ENCODE results near the gene KANK3.

DNA sequence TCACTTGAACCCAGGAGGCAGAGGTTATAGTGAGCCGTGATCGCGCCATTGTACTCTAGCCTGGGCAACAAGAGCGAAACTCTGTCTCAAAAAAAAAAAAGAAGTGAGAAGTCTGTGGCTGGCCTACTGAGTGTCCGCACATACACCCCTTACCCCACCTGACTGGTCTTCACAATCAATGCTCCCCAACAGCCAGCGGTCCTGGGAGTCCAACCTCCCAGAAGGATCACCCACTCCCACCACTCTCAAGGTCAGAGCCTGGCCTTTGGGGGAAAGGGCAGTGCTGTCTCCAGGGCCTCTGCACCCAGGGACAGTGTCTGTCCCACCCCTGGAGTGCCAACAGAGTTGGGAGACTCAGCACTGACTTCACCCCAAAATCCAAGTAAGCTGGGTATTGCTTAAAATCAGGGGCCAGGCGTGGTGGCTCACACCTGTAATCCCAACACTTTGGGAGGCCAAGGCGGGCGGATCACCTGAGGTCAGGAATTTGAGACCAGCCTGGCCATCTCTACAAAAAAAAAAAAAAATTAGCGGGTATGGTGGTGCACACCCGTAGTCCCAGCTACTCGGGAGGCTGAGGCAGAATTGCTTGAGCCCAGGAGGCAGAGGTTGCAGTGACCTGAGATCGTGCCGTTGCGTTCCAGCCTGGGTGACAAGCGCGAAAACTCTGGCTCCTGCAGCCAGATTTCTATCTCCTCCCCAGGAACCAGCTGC, 32.6 kb downstream of the KANK3 start:
- TF ChIP-seq CTCF (IDR thresholded peaks at IDR 0.05): no peak
- no peak for TF ChIP-seq POLR2A (IDR thresholded peaks at IDR 0.05)

All from Peyer's patch (tissue), 4 donors.